ENCODE results near the gene PTPRT.

DNA sequence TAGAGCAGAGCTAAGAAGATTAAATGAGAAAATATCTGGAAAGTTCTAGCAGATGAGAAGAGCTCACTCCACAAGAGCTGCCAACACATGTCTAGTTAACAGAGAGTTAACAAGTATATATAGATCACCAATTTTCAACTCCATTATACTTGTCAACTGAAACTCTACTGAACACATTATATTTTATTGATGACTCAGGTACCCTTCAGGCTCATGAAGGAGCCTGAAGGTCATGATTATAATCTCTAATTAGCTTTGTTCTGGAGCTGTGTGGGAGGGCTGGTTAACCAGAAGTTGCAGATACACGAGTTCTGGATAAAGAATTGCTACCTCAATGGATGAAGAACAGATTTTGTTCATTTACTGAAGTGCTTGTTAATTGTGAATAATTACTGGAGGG lies 42.1 kb upstream of the PTPRT start:
- TF ChIP-seq MXI1 (IDR thresholded peaks at IDR 0.05; ENCODE audit: borderline replicate concordance, low read depth, low read length) (no peak), POLR2A (IDR thresholded peaks at IDR 0.05; ENCODE audit: low read depth, low read length) (no peak), RAD21 (IDR thresholded peaks at IDR 0.05; ENCODE audit: low read length) (no peak), CTCF (conservative IDR thresholded peaks at IDR 0.05; ENCODE audit: low read depth, low read length) (no peak), CEBPB (IDR thresholded peaks at IDR 0.05; ENCODE audit: low read depth, low read length) (no peak), MAZ (IDR thresholded peaks at IDR 0.05; ENCODE audit: borderline replicate concordance, low read depth, low read length) (no peak), USF2 (IDR thresholded peaks at IDR 0.05; ENCODE audit: low read depth, low read length) (no peak)
- TF ChIP-seq, protein P1, sequence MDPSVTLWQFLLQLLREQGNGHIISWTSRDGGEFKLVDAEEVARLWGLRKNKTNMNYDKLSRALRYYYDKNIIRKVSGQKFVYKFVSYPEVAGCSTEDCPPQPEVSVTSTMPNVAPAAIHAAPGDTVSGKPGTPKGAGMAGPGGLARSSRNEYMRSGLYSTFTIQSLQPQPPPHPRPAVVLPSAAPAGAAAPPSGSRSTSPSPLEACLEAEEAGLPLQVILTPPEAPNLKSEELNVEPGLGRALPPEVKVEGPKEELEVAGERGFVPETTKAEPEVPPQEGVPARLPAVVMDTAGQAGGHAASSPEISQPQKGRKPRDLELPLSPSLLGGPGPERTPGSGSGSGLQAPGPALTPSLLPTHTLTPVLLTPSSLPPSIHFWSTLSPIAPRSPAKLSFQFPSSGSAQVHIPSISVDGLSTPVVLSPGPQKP (IDR thresholded peaks at IDR 0.05; ENCODE audit: borderline replicate concordance, low read depth, low read length): no peak

All from IMR-90 (cell line).